CD4-positive, alpha-beta T cell treated with Interleukin-6 at 100 ng/mL for 8 hours (primary cell): ENCODE results near the gene CREB1.

Experiments used
- DNase-seq: peaks from one replicate; pipeline ENCODE4 v3.0.0-alpha.2; 2020; ENCODE audit warnings: mixed read lengths, low spot score

CREB1 gene

GRCh38 chr2:207543272-207543671 is 13.5 kb downstream of the CREB1 start:
- no peak for DNase-seq

GRCh38 chr2:207546822-207547221 is 17.1 kb downstream of the CREB1 start:
- no peak for DNase-seq

GRCh38 chr2:207549145-207549544 is 19.4 kb downstream of the CREB1 start:
- no peak for DNase-seq

GRCh38 chr2:207558079-207558491 is 28.3 kb downstream of the CREB1 start:
- DNase-seq, result no peak

GRCh38 chr2:207561386-207562080 is 31.8 kb downstream of the CREB1 start:
- DNase-seq, result no peak

GRCh38 chr2:207565736-207566500 is 36.2 kb downstream of the CREB1 start:
- DNase-seq, result no peak

- DNase-seq, result no peak
Measured at GRCh38 chr2:207567671-207568070, 37.9 kb downstream of the CREB1 start.

- no peak for DNase-seq
Measured at GRCh38 chr2:207571370-207571769, 41.6 kb downstream of the CREB1 start.

- DNase-seq, result no peak
Measured at GRCh38 chr2:207584952-207585351, 55.2 kb downstream of the CREB1 start.

- DNase-seq, result no peak
Measured at GRCh38 chr2:207587305-207587704, 57.5 kb downstream of the CREB1 start.

- DNase-seq, result no peak
Measured at GRCh38 chr2:207589143-207589542, 59.4 kb downstream of the CREB1 start.

- DNase-seq, result no peak
Measured at GRCh38 chr2:207593277-207593676, 63.5 kb downstream of the CREB1 start.

- DNase-seq, result no peak
Measured at GRCh38 chr2:207594264-207594663, 64.5 kb downstream of the CREB1 start.

- no peak for DNase-seq
Measured at GRCh38 chr2:207594731-207595130, 65.0 kb downstream of the CREB1 start.

- DNase-seq, result no peak
Measured at GRCh38 chr2:207599636-207600035, 69.9 kb downstream of the CREB1 start.

GRCh38 chr2:207600231-207600630 is 70.5 kb downstream of the CREB1 start:
- no peak for DNase-seq

GRCh38 chr2:207601774-207602173 is 72.0 kb downstream of the CREB1 start:
- no peak for DNase-seq

- DNase-seq, result no peak
Measured at GRCh38 chr2:207603486-207603885, 73.7 kb downstream of the CREB1 start.

GRCh38 chr2:207606399-207606798 is 76.6 kb downstream of the CREB1 start:
- no peak for DNase-seq

- DNase-seq, result no peak
Measured at GRCh38 chr2:207606829-207607228, 77.1 kb downstream of the CREB1 start.

GRCh38 chr2:207612714-207613113 is 83.0 kb downstream of the CREB1 start:
- DNase-seq, result no peak

- no peak for DNase-seq
Measured at GRCh38 chr2:207614824-207615223, 85.1 kb downstream of the CREB1 start.

- DNase-seq, result no peak
Measured at GRCh38 chr2:207616185-207616584, 86.4 kb downstream of the CREB1 start.
